Measurements from ENCODE around the gene TNS4.

TNS4 gene

DNA sequence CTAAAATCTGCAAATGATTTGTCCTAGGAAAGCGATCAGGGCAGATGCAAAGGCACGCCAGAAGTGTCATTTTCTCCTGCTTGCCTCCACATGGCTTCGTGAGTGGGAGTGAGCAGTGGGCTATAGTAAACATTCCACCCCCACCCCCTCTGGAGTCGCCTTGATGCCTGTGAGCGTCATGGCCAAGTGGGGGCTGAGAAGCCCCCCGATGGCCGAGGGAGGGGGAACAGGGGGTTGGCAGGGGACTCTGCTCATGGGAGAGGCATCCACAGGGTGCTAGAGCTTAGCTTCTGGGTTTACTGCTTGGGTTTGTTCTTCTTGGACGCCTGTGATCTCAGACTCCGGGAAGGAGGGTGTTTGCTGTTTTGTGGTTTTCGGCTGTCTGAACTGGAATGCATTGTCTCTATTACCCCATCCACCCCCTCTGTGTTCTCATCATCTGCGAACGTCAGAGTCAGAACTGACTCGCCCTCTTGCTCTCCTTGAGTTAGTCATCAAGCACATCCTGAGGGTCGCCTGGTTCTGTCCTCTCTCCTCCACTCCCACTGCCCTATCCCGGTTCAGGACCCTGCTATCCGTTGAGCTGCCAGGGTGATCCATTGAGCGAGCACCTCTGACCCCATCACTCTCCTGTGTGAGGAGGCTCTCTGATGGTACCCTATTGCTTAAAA lies 15.4 kb downstream of the TNS4 start:
- FAIRE-seq (peak; percentile 30), DNase-seq (ENCODE audit: insufficient read length, low spot score) (peak; percentile 89)

DNA sequence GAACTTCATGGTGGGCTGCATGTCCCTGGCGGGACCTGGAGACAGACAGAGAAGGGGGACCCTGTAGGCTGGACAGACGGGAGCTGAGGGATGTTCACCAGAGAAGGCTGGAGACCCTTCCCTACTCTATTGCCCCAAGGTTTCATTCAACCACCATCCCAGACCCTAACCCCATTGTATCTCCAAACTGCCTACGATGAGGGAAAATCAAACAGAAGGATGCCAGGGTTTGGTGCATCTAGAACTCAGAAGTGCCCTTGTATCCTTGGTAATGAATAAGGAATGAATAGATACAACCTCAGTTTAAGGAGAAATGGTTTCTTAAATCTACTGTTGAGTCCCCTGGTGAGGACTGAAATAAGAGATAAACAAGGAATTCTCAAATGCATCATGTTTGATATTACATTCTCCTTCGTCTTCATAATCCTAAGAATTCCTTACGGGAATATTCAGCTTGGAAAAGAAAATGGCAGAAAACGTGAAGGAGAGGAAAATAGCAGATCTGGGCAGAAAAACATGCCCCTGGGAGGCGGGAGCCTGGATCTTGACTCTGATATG lies 16.4 kb downstream of the TNS4 start:
- DNase-seq (ENCODE audit: insufficient read length, low spot score) (no peak), FAIRE-seq (no peak)
- no peak for TF ChIP-seq POLR2A (IDR thresholded peaks at IDR 0.05; ENCODE audit: low read depth, low read length)

More for the DNA sequence above, 15.4 kb downstream of the TNS4 start:
- TF ChIP-seq POLR2A (IDR thresholded peaks at IDR 0.05; ENCODE audit: low read depth, low read length) = no peak

DNA sequence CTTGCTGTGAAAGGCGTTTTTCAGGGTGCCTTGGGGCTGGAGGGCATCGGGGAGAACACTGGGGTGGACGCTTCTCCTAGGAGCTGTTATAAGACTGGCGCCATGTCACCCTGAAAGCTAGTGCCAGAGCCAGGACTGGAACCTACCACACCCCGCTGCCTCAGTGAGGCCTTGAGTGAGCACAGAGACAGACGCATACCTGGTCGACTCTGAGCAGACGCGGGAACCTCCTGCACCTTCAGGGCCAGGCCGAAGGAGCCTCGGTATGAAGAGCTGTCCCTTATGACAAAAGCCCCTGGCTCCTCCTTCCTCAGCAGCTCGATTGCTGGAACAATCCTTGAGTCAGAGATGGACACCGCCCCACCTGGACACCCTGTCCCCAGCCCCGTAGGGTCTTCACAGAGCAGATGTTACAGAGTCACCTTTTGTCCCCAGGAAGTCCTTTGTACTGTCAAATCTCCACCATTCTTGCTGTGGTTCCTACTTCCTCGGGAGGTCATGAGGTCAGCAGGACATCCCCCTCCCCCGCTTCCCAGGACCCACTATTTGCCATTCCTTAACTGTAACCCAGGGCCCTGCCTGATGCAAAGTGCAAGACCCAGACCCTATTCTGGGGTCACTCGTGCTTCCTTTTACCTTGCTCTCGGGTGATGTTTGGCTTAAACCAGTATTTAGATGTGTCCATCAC lies 17.0 kb downstream of the TNS4 start:
- no peak for DNase-seq (ENCODE audit: insufficient read length, low spot score)
- TF ChIP-seq POLR2A (IDR thresholded peaks at IDR 0.05; ENCODE audit: low read depth, low read length) = no peak
- no peak for FAIRE-seq

DNA sequence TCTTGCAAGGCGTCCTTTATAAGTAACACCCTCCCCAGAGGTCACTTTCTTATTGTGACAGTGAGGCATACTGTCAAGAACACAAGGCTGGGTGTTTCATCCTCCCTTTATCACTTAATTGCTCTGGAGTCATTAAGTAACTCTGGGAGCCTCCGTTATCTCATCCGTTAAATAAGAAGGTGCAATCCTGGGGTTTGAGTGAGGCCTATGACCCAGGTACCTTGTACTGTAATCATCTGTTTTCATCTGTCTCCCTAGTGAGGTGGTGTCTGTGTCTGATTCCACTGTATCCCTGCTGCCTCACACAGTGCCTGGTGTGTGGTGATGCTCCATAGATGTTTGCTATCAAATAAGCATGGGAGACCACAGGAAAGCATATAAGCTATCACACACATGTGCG lies 17.7 kb downstream of the TNS4 start:
- DNase-seq (ENCODE audit: insufficient read length, low spot score) (no peak), FAIRE-seq (no peak)
- TF ChIP-seq POLR2A (IDR thresholded peaks at IDR 0.05; ENCODE audit: low read depth, low read length) = no peak

DNA sequence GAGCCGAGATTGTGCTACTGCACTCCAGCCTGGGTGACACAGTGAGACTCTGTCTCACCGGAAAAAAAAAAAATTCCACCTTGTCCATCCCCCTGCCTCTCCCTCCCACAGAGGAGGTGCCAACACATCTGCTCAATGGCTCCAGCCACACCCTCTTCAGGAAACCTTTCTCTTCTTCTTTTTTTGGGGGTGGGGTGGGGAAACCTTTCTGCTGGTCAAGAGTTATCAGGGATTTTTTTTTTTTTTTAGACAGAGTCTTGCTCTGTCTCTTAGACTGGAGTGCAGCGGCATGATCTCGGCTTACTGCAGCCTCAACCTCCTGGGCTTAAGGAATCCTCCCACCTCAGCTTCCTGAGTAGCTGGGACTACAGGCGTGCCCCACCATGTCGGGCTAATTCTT lies 18.7 kb downstream of the TNS4 start:
- no peak for TF ChIP-seq POLR2A (IDR thresholded peaks at IDR 0.05; ENCODE audit: low read depth, low read length)
- FAIRE-seq (no peak), DNase-seq (ENCODE audit: insufficient read length, low spot score) (no peak)

DNA sequence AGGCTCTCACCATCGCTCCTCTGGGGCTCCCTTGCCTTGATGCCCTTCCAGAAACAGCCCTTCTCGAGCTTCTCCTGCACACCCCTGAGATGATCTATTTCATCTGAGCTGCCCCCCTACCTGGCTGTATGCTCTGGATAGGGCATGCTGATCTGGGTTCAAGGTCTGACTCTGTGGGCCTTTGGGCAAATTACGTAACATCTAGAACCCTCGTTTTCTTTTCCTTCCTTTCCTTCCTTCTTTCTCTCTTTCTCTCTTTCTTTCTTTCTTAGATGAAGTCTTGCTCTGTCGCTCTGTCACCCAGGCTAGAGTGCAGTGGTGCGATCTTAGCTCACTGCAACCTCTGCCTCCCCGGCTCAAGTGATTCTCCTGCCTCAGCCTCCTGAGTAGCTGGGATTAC lies 20.3 kb downstream of the TNS4 start:
- DNase-seq (ENCODE audit: insufficient read length, low spot score) = no peak
- no peak for TF ChIP-seq POLR2A (IDR thresholded peaks at IDR 0.05; ENCODE audit: low read depth, low read length)
- FAIRE-seq = no peak

DNA sequence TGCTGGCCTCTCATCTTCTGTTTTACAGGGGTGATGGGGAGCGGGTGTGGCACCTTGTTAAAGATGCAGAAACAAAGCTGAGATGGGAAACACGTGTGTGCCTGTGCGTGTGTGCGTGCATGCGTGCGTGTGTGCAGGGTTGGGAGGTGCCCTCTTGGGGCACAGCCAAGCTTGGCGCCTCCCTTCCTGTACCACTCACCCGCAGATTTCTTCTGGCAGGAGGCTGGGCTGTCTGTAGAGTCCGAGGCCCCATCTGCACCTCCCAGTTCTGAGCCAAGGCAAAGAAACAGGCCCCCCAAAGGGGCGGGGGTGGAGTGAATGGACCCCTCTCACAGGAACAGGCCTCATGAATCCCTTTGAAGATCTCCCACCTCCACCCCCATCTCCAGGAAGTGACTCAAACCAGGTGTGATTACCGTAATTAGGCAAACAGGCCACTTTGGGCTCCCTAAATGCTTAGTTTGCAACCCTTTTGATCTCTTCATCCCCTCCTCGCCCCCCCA lies 20.9 kb downstream of the TNS4 start:
- no peak for DNase-seq (ENCODE audit: insufficient read length, low spot score)
- no peak for FAIRE-seq
- no peak for TF ChIP-seq POLR2A (IDR thresholded peaks at IDR 0.05; ENCODE audit: low read depth, low read length)

DNA sequence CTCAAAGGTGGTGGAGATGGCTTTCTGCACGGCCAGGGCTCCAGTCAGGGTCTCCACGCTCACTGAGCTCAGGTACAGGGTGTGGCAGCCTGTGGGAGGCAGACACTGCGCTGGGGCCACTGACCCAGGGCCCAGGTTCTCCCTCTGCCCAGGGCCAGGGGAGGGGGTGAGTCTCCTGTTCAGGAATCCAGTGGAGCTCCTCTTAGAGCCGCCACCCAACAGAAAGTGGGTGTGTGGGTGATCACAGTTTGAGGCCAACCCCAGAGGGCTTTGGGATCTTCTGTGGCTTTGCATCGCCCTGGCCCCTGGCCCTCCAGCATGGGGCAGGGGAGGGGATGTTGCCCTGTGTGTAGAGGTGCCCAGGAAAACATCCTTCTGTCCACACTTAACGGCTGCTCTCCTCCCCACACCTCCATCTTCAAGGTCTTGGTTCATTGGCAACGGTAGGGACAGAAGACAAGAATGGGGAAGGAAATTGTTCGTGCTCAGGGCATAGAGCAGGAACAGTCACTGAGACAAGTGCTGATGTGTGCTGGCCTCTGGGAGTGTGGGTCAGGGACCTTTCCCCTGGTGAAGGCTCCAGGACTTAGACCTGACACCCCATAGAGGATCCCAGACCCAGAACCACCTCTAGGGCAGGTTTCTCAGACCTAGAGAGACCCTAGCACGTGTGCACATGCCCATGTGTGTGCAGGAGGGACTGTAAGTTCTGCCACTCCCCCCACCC lies 21.5 kb downstream of the TNS4 start:
- no peak for TF ChIP-seq POLR2A (IDR thresholded peaks at IDR 0.05; ENCODE audit: low read depth, low read length)
- DNase-seq (ENCODE audit: insufficient read length, low spot score) (no peak), FAIRE-seq (no peak)

DNA sequence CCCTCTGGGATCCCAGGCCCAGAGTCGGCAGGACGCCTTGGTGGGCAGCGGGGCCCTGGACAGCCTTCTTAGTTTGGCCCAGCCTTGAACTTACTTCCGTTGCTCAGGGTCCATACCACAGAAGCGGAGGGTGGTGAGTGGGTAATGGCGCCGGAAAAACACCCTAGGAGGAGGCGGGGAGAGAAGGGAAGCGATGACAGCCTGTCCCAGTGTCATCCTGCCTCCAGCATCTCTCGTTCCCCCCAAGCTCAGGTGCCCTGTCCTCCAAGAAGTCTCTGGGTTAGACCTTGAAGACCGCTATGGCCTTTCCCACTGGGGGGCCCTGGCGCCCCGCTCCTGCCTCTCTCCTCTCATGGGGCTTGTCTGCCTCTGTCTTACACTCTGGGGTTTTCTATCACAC lies 22.9 kb downstream of the TNS4 start:
- no peak for TF ChIP-seq POLR2A (IDR thresholded peaks at IDR 0.05; ENCODE audit: low read depth, low read length)
- DNase-seq (ENCODE audit: insufficient read length, low spot score) (no peak), FAIRE-seq (no peak)

DNA sequence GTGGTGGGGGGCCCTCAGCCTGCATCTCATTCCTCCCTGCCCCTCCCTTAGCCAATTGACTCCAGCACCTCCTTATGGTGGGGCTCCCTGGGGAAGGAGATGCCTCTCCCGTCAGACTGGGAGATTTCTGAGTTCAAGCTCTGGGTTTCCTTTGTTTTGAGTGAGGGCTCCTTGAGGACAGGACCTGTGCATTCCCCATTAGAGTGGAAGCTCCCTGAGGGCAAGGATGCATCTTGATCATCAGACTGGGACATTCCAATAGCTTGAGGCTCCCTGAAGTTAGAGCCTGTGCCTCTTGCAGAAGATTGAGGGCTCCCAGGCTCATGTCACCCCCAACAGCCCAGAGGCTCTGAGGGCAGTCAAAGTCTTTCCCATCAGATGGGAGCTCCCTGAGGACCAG lies 23.6 kb downstream of the TNS4 start:
- no peak for FAIRE-seq

DNA sequence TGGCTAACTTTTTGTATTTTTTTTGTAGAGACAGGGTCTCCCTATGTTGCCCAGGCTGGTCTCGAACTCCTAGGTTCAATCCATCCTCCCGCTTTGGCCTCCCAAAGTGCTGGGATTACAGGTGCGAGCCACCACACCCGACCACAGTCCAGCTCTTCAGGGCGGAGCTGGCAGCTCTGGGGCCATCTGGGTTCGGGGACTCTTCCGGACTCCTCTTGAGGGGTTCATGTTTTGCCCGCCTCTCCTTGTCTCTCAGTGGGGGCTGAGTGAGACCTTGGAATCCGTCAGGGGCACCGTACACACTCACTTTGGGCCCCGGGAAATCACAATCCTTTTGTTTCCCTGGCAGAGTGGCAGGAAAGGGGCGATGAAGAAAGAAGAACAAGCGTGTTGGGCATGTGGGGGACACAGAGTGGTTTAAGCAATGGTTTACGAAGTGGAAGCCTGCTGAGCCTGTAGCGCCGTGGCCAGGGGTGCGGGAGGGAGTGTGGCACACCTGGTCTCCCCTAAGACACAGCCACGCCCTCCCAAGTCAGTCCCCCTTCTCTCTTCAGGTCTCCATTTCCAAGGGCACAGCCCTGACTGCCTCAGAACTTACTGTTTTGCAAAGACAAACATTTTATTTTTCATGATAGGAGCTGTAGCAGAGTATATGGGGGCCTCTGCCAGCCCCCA lies 26.1 kb downstream of the TNS4 start:
- TF ChIP-seq POLR2A (IDR thresholded peaks at IDR 0.05; ENCODE audit: low read depth, low read length) = no peak
- DNase-seq (ENCODE audit: insufficient read length, low spot score) (no peak), FAIRE-seq (no peak)

More for the DNA sequence above, 23.6 kb downstream of the TNS4 start:
- DNase-seq (ENCODE audit: insufficient read length, low spot score) = no peak
- TF ChIP-seq POLR2A (IDR thresholded peaks at IDR 0.05; ENCODE audit: low read depth, low read length) = no peak

DNA sequence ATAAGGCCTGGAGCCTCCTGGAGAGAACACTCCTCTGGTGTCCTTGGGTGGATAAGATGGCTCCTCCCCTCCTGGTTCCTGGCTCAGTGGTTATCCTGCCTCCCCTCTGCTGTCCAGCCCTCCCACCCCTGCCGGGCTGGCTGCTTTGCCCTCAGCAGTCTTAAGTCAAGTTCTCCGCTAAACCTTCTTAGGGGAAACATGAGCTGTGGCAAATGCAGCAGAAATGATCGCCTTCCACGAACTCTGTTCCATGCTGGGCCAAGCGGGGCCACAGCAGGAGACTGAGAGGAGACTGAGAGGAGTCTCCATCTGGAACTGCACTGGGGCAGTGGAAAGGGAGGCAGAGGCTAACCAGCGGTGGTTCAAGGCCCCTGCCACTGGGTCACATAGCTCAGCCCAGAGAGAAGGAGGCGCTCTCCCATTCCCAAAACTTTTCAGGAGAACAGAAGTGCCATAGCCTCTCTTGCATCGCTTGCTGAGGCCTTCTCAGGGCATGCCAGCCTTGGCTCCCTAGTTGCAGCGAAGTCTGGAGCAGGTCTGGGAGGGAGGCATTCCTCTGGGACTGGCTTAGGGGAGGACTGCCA lies 26.9 kb downstream of the TNS4 start:
- FAIRE-seq (no peak), DNase-seq (ENCODE audit: insufficient read length, low spot score) (no peak)
- no peak for TF ChIP-seq POLR2A (IDR thresholded peaks at IDR 0.05; ENCODE audit: low read depth, low read length)

DNA sequence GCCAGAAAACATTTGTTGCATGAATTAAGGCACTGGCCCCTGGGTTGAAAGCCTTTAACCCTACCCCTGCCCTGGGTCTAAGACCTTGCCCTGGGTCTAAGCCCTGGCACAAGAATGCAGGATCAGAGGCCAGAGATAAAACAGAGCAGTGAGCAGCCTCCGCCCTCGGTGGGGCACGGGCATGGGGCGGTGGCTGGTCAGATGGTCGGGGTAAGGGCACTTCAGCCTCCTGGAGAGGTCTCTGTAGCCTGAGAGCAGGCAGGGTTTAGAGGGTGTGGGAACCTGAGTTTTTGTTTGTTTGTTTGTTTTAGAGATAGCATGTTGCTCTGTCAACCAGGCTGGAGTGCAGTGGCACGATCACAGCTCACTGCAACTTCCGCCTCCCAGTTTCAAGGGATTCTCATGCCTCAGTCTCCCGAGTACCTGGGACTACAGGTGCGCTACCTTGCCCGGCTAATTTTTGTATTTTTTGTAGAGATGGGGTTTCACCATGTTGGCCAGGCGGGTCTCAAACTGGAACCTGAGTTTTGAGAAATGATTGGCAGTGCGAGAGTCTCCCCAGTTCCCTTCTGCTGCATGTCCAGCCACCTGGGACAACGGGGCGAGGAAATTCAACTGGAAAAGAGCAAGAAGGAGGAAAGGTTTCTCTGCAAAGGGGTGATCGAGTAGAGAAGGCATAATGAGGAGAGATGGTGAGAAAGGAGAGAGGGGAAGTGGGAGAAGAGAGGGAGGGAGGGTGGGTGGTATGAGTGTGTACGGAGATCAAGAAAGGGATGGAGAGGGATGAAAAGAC lies 27.7 kb downstream of the TNS4 start:
- DNase-seq (ENCODE audit: insufficient read length, low spot score) (no peak), FAIRE-seq (no peak)
- TF ChIP-seq POLR2A (IDR thresholded peaks at IDR 0.05; ENCODE audit: low read depth, low read length) = no peak
